GM18951 (cell line): Measurements from ENCODE around the gene SLX9.
"Not testable (repeated sequence)": the region's sequence is repeated elsewhere in the genome, so short reads cannot be mapped to it uniquely, and the experiment has no call there.

ENCODE experiments used
- POLR2A ChIP-seq: IDR thresholded peaks from 4 replicates; pipeline ENCODE4 v1.6.1; 2011; ENCODE audit warnings: mild to moderate bottlenecking; ENCODE audit not compliant: insufficient read length, insufficient read depth; ENCODE audit errors: extremely low read depth
- in situ Hi-C: fragments of 300-500 bp; cut with MboI; formaldehyde crosslinking; loops from one replicate; pipeline ENCODE4 v1.12.0; 2022; ENCODE audit warnings: low sequenced_read_pairs, mixed read lengths, inconsistent platforms; ENCODE audit not compliant: unreplicated experiment

Gene SLX9

GRCh38 chr21:44975720-44976555, 36.1 kb downstream of the SLX9 start:
- in situ Hi-C loops, result no loop called here

DNA sequence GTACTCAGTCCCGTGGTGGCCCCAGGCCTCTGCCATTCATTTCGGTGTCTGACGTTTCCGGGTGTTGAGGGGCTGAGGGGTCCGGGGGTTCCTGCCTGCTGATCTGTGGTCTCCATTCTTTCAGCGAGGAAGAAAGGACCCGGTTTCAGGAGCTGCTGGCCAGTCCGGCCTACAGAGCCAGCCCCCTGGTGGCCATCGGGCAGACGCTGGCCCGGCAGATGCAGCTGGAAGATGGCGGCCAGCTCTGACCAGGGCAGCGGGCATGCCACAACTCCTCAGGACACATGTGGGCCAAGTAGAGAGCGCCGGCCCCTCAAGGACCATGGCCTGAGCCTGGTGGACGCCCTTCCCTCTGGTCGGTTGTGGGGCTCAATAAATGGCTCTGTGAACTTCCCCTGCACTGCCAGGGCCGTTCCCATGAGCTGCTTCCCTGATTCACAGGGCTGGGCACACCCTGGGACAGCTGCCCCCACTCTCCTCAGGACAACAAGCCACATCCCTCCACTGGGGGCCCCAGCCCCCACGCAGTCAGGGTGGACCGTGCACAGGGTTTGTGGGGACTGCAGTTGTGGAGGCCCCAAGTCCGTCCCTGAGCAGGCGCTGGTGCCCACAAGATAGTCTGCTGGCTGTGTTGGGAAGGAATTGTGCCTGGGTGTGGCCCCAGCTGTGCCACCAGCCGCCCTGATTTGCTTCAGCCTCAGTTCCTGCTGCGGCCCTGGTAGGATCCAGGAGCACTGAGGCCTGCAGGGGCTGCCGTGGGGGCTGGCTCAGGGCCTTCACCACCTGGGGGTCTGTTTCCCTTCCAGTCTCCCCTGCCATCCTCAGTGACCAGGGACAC, 36.9 kb downstream of the SLX9 start:
- in situ Hi-C loops, result not testable (repeated sequence)

More at GRCh38 chr21:44975720-44976555, 36.1 kb downstream of the SLX9 start:
- TF ChIP-seq POLR2A, result no peak

GRCh38 chr21:44977616-44978340, 37.9 kb downstream of the SLX9 start:
- TF ChIP-seq POLR2A, result no peak
- in situ Hi-C loops, result no loop called here

DNA sequence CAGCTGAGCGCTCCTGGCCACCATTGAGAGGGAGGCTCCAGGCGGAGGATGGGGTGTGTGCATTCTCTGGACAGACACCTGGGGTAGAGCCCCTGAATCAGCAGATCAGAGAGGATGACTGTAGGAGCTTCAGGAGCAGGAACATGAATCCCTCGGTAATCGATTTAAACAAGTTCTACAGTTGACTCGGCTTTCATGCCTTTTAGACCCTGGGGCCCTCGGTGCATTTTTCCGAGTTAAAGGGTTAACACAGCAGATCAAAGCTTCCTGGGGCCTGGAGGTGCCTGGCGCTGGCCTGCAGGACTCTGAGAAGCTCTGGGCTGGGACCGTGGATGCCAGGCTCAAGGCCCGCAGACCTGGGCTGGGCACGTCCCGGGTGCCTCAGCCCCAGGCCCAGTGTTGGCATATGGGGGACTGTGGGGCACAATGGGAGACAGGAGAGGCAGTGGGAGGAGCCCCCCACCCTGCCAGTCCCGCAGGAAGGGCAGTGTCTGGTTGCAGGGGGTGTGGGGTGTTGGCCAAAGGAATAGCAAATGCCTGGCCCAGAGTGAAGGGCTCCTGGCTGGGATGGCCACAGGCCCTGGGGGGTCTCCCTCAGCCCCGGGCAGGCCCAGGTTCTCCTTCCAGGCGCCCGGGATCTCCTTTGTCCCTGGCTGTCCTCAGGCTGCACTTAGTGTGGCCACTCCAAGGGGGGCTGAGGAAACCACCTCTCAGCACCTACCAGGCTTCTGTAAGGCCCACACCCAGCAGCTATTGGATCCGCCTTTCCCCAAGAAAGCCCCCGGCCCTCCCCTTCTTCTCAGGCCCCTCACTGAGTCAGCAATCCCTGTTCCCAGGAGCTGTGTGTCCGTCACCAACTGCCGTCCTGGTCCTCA, 40.1 kb downstream of the SLX9 start:
- in situ Hi-C loops, result no loop called here
- no peak for TF ChIP-seq POLR2A

DNA sequence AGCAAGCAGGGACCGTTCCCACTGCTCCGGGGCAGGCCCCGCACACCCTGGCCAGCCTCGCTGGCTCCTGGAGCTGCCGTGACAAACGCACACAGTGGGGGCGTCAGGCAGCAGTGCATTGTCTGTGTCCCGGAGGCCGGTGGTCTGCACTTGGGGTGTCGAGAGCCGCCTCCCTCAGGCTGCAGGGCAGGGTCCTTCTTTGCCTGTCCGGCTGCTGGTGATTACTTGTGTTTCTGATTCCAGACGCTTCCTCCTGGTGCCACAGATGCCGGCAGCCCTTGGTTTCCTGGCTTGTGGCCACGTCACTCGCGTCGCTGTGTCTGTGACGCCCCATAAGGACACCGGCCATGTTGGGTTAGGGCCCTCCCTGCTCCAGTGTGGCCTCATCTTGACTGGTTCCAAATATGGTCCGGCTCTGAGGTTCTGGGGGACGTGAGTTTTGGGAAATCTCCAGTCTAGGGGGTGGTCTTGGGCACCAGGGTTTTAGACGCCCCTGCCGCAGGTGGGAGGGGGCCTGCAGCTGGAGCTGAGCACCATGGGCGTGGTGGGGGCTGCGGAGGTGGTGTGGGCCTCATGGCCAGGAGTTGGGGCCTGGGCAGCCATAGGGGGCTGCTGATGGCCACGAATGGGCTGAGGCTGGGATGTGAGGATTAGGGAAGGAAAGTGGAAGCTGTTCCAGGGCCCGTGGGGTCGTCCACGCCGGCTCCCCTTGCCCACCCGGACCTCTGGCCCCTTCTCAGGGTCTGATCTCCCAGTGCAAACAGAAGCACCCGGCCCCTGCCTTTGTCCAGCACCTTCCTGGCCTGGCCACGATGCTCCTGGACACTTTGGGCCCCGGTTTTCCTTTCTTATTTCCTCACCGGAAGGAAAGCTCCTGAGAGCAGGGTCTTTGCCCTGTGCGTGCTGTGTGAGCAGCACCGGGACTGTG, 41.0 kb downstream of the SLX9 start:
- no peak for TF ChIP-seq POLR2A
- in situ Hi-C loops, result no loop called here

- TF ChIP-seq POLR2A, result no peak
- in situ Hi-C loops, result no loop called here
These were observed 42.9 kb downstream of the SLX9 start for GRCh38 chr21:44982558-44983250.

DNA sequence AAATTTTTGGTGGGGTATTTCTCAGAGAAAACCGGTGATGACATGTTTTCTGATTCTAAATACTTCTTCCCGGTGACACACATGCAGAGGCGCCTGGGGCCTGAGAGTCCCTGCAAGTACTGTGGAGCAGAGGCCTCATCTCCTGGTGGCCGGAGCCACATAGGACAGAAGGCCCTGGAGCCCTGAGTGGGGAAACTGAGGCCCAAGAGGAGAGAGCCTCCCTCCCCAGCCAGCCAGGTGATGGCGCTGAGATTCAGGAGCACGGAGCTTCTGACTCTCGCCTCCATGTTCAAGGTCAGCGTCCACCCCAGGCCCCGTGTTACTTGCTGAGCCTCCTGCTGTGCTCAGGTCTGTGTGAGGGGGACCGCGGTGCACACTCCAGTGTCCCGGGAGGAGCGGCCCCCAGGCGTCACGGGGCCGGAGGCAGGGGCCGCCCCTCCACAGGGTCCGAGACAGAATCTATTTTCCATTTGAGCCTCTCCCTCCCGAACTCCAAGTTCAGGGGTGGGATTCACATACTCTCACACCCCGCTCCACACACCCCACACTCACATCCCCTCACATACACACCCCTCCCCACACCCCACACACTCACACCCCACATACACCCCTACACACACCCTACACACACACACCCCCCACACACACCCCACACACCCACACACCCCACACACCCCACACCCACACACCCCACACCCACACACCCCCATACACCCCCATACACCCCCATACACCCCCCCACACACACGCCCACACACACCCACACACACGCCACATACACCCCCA, 43.8 kb downstream of the SLX9 start:
- in situ Hi-C loops, result no loop called here
- no peak for TF ChIP-seq POLR2A

GRCh38 chr21:44984428-44984791, 44.6 kb downstream of the SLX9 start:
- in situ Hi-C loops, result no loop called here
- no peak for TF ChIP-seq POLR2A

- TF ChIP-seq POLR2A, result no peak
- in situ Hi-C loops, result no loop called here
These were observed 45.1 kb downstream of the SLX9 start for GRCh38 chr21:44984792-44985440.
